ENCODE results near the gene LSP1. TPM values are rescaled to one million over a fixed set of nuclear protein-coding genes. Genes with fewer than 3 reads are reported as not detected.

The LSP1 gene
- total and polyA plus RNA-seq, 2 experiments from 2014 or later, result 29.9 to 47.0 TPM

DNA sequence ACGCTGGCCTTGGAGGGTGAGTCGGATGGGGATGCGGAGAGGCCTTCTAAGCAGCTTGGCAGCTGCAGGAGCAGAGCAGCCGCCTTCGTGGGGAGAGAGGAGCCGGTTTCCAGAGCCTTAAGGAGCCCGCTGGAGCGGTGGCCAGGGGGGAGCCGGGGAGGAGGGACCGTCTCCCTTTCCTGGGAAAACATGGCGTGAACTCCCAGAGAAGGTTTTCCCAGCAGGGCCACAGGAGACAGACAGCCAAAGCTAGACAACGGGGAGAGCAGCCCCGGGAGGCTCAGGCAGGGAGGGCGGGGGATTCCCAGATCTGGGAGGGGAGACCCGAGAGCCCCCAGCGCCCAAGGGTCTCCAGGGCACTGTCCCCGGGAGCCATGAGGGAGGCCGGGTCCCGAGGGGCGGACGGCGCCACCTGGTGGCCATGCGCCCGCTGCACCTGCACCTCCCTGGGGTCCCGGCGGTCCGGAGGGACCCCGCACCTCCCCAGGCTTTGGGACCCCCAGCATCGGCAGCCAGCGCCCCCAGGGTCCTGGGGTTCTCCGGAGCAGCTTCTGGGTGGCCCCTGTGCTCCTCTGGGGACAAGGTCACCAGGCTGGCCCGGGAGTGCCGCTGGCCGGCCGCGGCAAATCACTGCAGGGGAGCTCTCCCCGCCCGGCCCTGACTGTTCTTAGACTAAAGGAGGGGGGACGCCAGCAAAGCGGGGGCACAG is 20.5 kb upstream of the LSP1 start:
- WGBS (ENCODE audit: low lambda C conversion rate, missing lambda C conversion rate), result 30% methylated on average over 22 of the region's 40 CpGs

DNA sequence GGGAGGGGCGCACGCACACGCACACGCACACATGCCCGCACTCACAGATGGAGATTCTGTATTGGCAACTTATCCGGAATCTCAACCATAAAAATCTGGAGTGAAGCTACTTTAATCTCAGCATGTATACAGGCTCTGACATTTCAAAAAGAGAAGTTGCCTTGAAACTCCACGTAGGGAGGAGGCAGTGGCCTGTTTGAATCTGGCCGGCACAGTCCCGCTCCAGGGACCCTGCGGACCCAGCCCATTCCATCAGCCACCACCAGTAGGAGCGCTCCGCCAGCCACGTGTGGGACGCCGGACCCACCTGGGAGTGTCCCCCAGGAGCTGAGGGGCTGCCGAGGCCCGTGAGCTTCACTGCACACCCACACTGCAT is 20.0 kb upstream of the LSP1 start:
- Histone ChIP-seq H3K9me3 (ENCODE audit: low read depth) (no peaks in the 10 kb centered on the region), H3K27ac (peak overlapping the region; percentile 99), H3K27me3 (no peaks in the 10 kb centered on the region), H3K79me2 (peaks cover 3% of the 10 kb centered on the region), H3K36me3 (replicated peaks; ENCODE audit: insufficient read depth, low read depth) (no peaks in the 10 kb centered on the region), H3K4me1 (ENCODE audit: insufficient read depth) (peaks cover 73% of the 10 kb centered on the region), H3K9me2 (replicated peaks; ENCODE audit: insufficient read depth) (no peaks in the 10 kb centered on the region), H2AFZ (peak overlapping the region; percentile 53), H3K4me2 (peak overlapping the region; percentile 68), H4K20me1 (ENCODE audit: insufficient read depth, poor library complexity, severe bottlenecking) (no peaks in the 10 kb centered on the region), H3K4me3 (no peak overlapping the region)
- 54% methylated on average over 17 of the region's 17 CpGs for WGBS (ENCODE audit: low lambda C conversion rate, missing lambda C conversion rate)
- no peak for DNase-seq (ENCODE audit: low spot score)
- no peak for TF ChIP-seq EZH2 (IDR thresholded peaks at IDR 0.05; ENCODE audit: borderline replicate concordance)
- TF ChIP-seq EZH2phosphoT487 (IDR thresholded peaks at IDR 0.05; ENCODE audit: low read depth, severe bottlenecking, unreplicated experiment), result no peak
- TF ChIP-seq, protein P1, sequence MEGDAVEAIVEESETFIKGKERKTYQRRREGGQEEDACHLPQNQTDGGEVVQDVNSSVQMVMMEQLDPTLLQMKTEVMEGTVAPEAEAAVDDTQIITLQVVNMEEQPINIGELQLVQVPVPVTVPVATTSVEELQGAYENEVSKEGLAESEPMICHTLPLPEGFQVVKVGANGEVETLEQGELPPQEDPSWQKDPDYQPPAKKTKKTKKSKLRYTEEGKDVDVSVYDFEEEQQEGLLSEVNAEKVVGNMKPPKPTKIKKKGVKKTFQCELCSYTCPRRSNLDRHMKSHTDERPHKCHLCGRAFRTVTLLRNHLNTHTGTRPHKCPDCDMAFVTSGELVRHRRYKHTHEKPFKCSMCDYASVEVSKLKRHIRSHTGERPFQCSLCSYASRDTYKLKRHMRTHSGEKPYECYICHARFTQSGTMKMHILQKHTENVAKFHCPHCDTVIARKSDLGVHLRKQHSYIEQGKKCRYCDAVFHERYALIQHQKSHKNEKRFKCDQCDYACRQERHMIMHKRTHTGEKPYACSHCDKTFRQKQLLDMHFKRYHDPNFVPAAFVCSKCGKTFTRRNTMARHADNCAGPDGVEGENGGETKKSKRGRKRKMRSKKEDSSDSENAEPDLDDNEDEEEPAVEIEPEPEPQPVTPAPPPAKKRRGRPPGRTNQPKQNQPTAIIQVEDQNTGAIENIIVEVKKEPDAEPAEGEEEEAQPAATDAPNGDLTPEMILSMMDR (IDR thresholded peaks at IDR 0.05; ENCODE audit: poor library complexity), result no peak

More for the DNA sequence above, 20.5 kb upstream of the LSP1 start:
- Histone ChIP-seq H3K27ac (peak overlapping the region; percentile 99), H4K20me1 (ENCODE audit: insufficient read depth, poor library complexity, severe bottlenecking) (no peaks in the 10 kb centered on the region), H3K9me2 (replicated peaks; ENCODE audit: insufficient read depth) (no peaks in the 10 kb centered on the region), H3K79me2 (peaks cover 3% of the 10 kb centered on the region), H3K4me1 (ENCODE audit: insufficient read depth) (peaks cover 73% of the 10 kb centered on the region), H3K36me3 (replicated peaks; ENCODE audit: insufficient read depth, low read depth) (no peaks in the 10 kb centered on the region), H3K4me2 (peak overlapping the region; percentile 68), H2AFZ (peak overlapping the region; percentile 53), H3K27me3 (no peaks in the 10 kb centered on the region), H3K9me3 (ENCODE audit: low read depth) (no peaks in the 10 kb centered on the region), H3K4me3 (no peak overlapping the region)
- DNase-seq (ENCODE audit: low spot score), result peak; percentile 75
- TF ChIP-seq, protein P1 (IDR thresholded peaks at IDR 0.05; ENCODE audit: poor library complexity), result peak; percentile 99
- TF ChIP-seq EZH2phosphoT487 (IDR thresholded peaks at IDR 0.05; ENCODE audit: low read depth, severe bottlenecking, unreplicated experiment), result no peak

- Histone ChIP-seq H3K9me2 (replicated peaks; ENCODE audit: insufficient read depth) (no peaks in the 10 kb centered on the region), H2AFZ (no peak overlapping the region), H3K27ac (peak overlapping the region; percentile 100), H3K79me2 (peaks cover 3% of the 10 kb centered on the region), H3K4me2 (peak overlapping the region; percentile 41), H3K4me3 (no peak overlapping the region), H3K4me1 (ENCODE audit: insufficient read depth) (peaks cover 70% of the 10 kb centered on the region), H3K27me3 (no peaks in the 10 kb centered on the region), H3K36me3 (replicated peaks; ENCODE audit: insufficient read depth, low read depth) (no peaks in the 10 kb centered on the region), H3K9me3 (ENCODE audit: low read depth) (no peaks in the 10 kb centered on the region), H4K20me1 (ENCODE audit: insufficient read depth, poor library complexity, severe bottlenecking) (no peaks in the 10 kb centered on the region)
- TF ChIP-seq EZH2 (IDR thresholded peaks at IDR 0.05; ENCODE audit: borderline replicate concordance) (no peak), EZH2phosphoT487 (IDR thresholded peaks at IDR 0.05; ENCODE audit: low read depth, severe bottlenecking, unreplicated experiment) (no peak)
- TF ChIP-seq, protein P1 (IDR thresholded peaks at IDR 0.05; ENCODE audit: poor library complexity), result no peak
- DNase-seq (ENCODE audit: low spot score), result peak; percentile 92
- WGBS (ENCODE audit: low lambda C conversion rate, missing lambda C conversion rate), result 62% methylated on average over 14 of the region's 14 CpGs
These were observed 18.7 kb upstream of the LSP1 start for GRCh38 chr11:1834062-1834610.
